NCI-H446 treated with DMSO at 0.1 percent for 48 hours (cell line): Measurements from ENCODE around the gene PCDHGA8.
"Not testable (repeated sequence)": the region's sequence is repeated elsewhere in the genome, so short reads cannot be mapped to it uniquely, and the experiment has no call there.

ENCODE experiments used
- DNase-seq: peaks from one replicate; lab custom pipeline; 2025; lab: John Stamatoyannopoulos, UW

Gene PCDHGA8

GRCh38 chr5:141392429-141393198 lies at the start of gene PCDHGA8:
Gene PCDHGA8 (plus strand): TSS chr5:141392633. CDS start chr5:141392814, 181 bp downstream.
- no peak for DNase-seq

GRCh38 chr5:141342773-141343172 lies 49.7 kb upstream of the PCDHGA8 start:
- DNase-seq = no peak

- no peak for DNase-seq
Measured at GRCh38 chr5:141343242-141343952, 49.0 kb upstream of the PCDHGA8 start, which contains the start of gene PCDHGA3. Gene PCDHGA3 (plus strand): TSS chr5:141343829. CDS start chr5:141344034, 205 bp downstream.

- no peak for DNase-seq
Measured at GRCh38 chr5:141343953-141344463, 48.4 kb upstream of the PCDHGA8 start.

- no peak for DNase-seq
Measured at GRCh38 chr5:141345327-141345726, 47.1 kb upstream of the PCDHGA8 start.

GRCh38 chr5:141346017-141346416 lies 46.4 kb upstream of the PCDHGA8 start:
- DNase-seq = not testable (repeated sequence)

- peak; percentile 9 for DNase-seq
Measured at GRCh38 chr5:141349917-141350619, 42.4 kb upstream of the PCDHGA8 start, which contains the start of gene PCDHGB1. Gene PCDHGB1 (plus strand): TSS chr5:141350099. CDS start chr5:141350261, 162 bp downstream.

- no peak for DNase-seq
Measured at GRCh38 chr5:141351591-141351990, 40.8 kb upstream of the PCDHGA8 start.

- no peak for DNase-seq
Measured at GRCh38 chr5:141354900-141355469, 37.4 kb upstream of the PCDHGA8 start, which contains the start of gene PCDHGA4. Gene PCDHGA4 (plus strand): TSS chr5:141355021. CDS start chr5:141355108, 87 bp downstream.

GRCh38 chr5:141355641-141356040 lies 36.8 kb upstream of the PCDHGA8 start:
- no peak for DNase-seq

GRCh38 chr5:141356133-141356532 lies 36.3 kb upstream of the PCDHGA8 start:
- no peak for DNase-seq

GRCh38 chr5:141356950-141357349 lies 35.5 kb upstream of the PCDHGA8 start:
- DNase-seq = no peak

GRCh38 chr5:141359790-141360426 lies 32.5 kb upstream of the PCDHGA8 start, which contains the start of gene PCDHGB2:
Gene PCDHGB2 (plus strand): TSS chr5:141359994. CDS start chr5:141360136, 142 bp downstream.
- DNase-seq = peak; percentile 51

GRCh38 chr5:141360685-141361084 lies 31.7 kb upstream of the PCDHGA8 start:
- DNase-seq = no peak

GRCh38 chr5:141362719-141363118 lies 29.7 kb upstream of the PCDHGA8 start:
- DNase-seq = no peak

GRCh38 chr5:141363952-141364660 lies 28.3 kb upstream of the PCDHGA8 start, which contains the start of gene PCDHGA5:
Gene PCDHGA5 (plus strand): TSS chr5:141364162. CDS start chr5:141364331, 169 bp downstream.
- no peak for DNase-seq

- no peak for DNase-seq
Measured at GRCh38 chr5:141366016-141366896, 26.2 kb upstream of the PCDHGA8 start.

GRCh38 chr5:141369994-141370848 lies 22.2 kb upstream of the PCDHGA8 start, which contains the start of gene PCDHGB3:
Gene PCDHGB3 (plus strand): TSS chr5:141370242. CDS start chr5:141370395, 153 bp downstream.
- DNase-seq = no peak
